NCI-H1694 (cell line): ENCODE measurements around the gene KRTAP22-2.

Experiments used
- DNase-seq: peaks from one replicate; lab custom pipeline; 2025; lab: John Stamatoyannopoulos, UW

Gene KRTAP22-2

DNA sequence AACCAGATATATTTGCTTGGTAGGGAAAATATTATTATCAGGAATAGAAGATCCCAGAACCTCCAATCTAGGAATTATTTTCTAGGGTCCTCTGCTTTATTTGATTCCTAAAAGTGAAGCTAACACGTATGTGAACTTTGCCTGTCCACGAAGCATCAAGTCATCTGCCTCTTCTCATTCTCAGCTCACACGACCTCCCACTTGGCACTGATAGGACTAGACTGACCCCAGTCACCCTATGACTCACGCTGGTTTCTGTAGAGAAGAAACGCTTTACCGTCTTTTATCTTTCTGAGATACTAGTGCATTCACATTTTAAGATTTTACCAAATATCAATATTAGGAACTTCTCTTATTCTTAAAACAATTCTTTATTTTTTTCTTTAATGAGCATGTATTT lies 27.1 kb downstream of the KRTAP22-2 start:
- no peak for DNase-seq

DNA sequence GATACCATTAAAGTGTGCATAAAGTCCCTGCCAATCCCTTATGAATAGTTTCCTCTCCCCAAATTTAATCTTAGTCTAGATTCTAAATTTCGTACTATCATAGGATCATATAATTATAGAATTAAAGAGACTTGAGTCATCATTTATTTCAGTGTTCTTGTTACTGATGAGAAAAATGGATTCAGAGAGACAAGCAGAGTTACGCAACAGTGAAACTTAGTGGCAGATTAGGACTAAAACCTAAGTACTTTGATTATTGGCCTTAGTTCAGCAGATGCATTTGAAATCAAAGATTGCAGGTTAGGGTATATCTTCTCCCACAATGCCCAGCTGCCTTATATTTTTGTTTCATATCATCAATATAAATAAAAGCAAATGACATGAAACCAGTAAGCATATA lies 28.2 kb downstream of the KRTAP22-2 start:
- DNase-seq: no peak

DNA sequence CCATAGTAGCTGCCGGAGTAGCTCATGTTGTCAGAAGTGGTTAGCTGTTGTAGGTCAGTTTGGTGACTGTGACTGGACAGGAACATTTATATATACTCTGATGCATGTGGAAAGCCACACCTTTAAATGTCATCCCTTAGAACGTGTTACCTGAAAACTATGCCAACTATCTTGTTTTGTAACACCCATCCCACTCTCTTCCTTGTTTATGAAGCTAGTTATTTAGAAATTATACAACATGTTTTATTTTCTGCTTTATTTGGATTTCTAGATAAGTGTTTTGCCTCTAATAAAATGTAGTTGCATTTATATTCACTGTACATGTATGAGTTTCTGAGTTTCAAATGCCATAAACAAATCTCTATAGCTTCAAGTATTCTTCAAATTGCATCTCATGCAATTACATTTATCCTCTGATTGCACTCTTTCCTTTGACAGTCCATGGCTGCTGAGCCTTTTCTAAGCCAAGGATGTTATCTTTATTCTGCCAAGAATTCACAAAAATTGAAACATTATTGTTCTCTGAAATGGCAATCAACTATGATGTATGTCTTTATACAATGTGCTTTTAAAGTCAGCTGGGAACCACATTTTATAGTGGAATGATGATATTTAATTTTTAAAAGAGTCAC lies 28.8 kb downstream of the KRTAP22-2 start, which contains the start of gene KRTAP19-7:
KRTAP19-7 (minus strand) TSS at position 51 of the 632 bp plus-strand sequence; CDS start at position 26, 25 bp downstream.
- no peak for DNase-seq

DNA sequence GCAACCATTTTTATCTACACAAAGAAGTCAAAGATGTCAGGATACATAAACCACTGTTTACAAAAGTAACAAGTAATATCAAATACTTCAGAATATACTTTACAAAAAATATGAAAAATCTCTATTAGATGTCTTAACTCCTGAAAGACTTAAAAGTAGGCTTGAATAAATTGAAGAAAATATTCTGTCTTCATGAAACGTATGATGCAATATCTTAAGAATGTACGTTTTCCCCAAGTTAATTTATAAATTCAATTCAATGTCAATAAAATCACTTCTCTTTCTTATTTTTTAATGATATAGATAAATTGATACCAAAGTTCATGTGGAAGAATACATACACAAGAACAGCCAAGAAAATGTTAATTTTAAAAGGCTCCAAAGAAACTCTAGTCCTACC lies 35.1 kb downstream of the KRTAP22-2 start:
- no peak for DNase-seq

- DNase-seq: no peak
Measured at GRCh38 chr21:30552782-30553181, 37.4 kb downstream of the KRTAP22-2 start.

DNA sequence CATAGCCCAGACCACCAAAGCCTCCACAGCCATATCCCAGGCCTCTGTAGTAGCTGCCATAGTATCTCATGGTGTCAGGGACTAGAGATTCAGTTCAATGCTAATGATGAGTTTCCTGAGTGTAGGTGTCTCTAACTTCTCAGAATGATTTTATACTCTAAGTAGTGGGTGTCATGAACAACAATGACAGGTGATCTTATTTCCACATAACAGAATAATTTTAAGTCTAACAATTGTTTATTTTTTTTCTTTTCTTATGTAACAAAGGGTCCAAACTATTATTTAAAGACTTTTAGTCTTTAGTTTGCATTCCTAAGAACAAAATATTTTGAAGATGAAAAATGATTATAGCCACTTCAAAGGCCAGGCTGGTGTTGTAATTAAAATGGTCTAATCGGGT lies 48.4 kb downstream of the KRTAP22-2 start, which contains the start of gene KRTAP19-6:
KRTAP19-6 (minus strand) TSS at position 101 of the 400 bp plus-strand sequence; CDS start at position 70, 31 bp downstream.
- DNase-seq: no peak
